ENCODE data around the gene TLK2.
A peak's percentile ranks its signal among the peaks of the same experiment; 100 is the strongest.
"Not testable (repeated sequence)": the region's sequence is repeated elsewhere in the genome, so short reads cannot be mapped to it uniquely, and the experiment has no call there.

Gene TLK2

DNA sequence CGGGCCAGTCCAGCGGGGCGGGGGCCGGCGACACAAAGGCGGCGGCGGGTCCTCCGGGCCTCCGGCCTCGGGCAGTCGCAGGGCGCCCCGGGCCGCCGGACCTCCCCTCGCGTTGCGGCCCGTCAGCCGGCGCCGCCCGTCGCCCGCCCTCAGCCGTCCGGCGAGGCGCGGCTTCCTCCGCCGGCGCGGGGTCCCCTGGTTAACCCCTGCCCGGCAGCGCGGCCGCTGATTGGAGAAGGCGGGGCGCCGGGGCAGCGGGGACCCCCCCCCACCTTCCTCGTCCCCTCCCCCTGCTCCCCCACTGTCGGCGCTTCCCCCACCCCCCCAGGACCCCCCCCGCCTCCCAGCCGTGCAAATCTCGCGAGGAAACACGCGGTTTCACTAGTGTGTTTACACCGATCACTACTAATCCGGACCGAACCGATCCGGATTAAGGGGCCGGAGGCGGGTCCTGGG, at the start of gene TLK2:
TLK2 (plus strand) TSS at position 402 of the 456 bp plus-strand sequence. CDS start 2,301 bp downstream, outside the sequence.
- FAIRE-seq (peak; percentile 57), DNase-seq (ENCODE audit: insufficient read length, low spot score) (peak; percentile 90)

DNA sequence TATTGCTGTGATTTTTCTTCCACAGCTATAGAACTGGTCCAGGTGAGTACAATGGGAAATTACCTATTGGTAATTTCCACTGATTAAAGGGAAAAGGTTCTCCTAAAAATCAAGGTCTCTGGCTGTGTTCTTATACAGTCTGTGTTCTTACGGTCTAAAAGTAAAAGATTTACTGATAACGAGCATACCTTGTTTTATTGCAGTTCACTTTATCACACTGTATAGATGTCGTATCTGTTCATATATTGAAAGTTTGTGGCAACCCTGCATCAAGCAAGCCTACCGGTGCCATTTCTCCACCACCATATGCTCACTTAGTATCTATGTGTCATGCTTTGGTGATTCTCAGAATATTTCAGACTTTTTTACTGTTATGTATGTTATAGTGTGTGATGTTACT, 43.4 kb upstream of the TLK2 start:
- DNase-seq (ENCODE audit: insufficient read length, low spot score); FAIRE-seq: not testable (repeated sequence)

DNA sequence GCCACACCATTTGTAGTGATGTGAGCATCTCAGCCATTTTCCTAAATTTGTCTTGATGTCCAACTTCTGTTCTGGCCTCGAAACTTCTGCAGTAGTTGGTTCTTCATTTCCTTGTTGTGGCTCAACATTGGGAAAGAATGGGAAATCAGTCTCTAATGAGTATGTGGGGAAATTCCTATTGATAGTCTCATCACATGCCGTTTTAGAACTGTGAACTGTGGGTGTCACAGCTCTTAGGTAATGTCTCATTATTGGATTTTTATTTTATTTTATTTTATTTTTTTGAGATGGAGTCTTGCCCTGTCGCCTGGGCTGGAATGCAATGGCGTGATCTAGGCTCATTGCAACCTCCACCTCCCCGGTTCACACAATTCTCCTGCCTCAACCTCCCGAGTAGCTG, 37.4 kb upstream of the TLK2 start:
- not testable (repeated sequence) for FAIRE-seq; DNase-seq (ENCODE audit: insufficient read length, low spot score)

DNA sequence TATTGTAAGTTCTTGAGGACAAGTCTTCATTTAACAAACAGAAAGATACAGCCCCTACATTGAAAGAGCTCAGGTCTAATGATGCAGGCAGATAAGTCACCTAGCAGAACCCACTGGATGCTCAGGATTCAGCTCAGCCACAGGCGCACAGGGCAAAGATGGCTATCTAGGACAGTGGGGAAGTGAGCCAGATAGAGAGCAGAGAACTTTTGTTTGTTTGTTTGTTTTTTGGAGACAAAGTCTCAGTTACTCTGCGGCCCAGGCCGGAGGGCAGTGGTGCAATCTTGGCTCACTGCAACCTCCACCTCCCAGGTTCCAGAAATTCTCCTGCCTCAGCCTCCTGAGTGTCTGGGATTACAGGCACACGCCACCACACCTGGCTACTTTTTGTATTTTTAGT, 34.6 kb upstream of the TLK2 start:
- no peak for FAIRE-seq
- DNase-seq (ENCODE audit: insufficient read length, low spot score), result no peak

DNA sequence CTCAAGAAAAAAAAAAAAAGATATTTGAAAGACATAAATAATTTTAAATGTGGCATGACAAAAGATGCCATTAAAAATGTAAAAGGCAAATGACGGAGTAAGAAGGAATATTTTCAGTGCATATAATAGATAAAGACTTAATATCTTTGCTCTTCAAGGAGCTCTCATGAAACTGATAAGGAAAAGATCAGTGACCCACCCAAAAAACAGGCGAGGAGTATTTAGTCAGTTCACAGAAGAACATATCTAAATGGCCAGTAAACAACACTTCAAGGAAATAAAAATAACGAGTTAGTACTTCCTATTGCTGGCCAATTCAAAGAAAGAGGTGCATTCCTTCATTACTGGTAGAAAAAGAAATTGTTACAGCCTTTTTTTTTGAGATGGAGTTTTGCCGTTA, 32.8 kb upstream of the TLK2 start:
- not testable (repeated sequence) for FAIRE-seq; DNase-seq (ENCODE audit: insufficient read length, low spot score)

DNA sequence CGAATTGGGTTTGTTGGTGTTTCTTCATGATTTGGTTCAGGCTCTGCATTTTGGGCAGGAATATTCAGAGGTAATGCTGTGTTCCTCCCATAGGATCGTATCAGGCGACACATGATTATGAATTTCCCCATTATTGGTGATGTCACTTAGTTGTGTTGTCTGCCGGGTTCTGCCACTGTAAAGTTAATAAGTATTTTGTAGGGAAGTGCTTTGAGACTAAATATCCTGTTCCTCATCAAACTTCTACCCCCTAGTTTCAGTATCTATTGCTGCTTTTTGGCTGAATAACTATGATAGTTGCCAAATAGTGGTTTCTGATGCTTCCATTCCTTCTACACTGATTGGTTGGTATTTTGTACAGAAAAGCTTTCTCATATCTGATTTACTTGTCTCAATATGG, 26.4 kb upstream of the TLK2 start:
- DNase-seq (ENCODE audit: insufficient read length, low spot score), result not testable (repeated sequence)
- peak; percentile 13 for FAIRE-seq

DNA sequence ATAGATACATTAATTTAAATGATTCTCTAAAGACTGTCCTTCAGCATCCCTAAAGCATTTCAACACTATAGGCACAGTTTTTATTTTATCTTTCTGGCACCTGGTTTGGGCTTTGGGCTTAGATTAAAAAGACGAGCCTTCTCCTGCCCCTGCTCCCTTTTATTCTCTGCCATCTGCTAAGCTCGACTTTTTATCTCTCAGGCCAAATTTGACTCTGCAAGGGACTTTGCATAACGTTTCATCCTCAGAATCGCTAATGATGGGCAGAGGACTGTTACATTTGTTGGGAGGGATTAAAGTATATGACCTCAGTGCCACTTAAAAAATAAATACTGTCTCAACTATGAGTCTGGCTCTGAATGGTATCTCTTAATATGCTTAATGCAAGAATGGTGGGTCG, 25.6 kb upstream of the TLK2 start:
- not testable (repeated sequence) for FAIRE-seq; DNase-seq (ENCODE audit: insufficient read length, low spot score)

DNA sequence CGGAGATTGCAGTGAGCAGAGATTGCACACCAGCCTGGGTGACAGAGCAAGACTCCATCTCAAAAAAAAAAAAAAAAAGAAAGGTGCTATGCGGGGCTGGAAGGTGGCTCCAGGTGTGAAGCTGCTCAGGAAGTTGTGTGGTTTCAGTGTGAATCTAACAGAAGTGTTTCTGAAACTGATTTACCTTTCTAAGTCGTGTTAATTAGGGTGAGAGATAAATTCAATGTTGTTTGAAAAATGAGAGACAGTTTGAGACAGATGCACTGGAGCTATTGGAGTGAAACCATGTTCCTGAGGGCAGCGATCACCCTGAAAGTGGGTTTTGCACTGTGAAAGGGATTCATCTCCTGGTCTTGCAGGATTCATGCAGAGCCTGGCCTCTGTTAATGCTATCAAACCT, 25.0 kb upstream of the TLK2 start:
- FAIRE-seq; DNase-seq (ENCODE audit: insufficient read length, low spot score): not testable (repeated sequence)

DNA sequence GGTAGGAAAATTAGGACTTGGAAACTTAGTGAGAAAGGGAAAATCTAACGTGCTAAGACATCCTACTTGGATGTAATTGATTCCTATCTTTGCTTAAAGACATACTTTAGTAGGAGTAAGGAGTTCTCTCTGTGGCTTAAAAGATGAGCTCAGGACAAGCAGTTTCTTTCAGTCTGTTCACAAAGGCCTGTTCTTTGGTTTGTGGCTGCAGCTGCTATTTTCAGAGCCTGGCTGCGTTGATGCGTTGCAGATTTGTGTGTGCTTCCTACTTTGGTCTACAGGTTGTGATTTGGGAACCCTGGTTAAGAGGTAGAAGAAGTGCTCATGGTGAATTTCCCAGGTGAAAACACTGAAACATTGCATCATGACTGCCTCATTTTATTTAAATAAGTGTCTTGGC, 24.5 kb upstream of the TLK2 start:
- DNase-seq (ENCODE audit: insufficient read length, low spot score); FAIRE-seq: not testable (repeated sequence)

DNA sequence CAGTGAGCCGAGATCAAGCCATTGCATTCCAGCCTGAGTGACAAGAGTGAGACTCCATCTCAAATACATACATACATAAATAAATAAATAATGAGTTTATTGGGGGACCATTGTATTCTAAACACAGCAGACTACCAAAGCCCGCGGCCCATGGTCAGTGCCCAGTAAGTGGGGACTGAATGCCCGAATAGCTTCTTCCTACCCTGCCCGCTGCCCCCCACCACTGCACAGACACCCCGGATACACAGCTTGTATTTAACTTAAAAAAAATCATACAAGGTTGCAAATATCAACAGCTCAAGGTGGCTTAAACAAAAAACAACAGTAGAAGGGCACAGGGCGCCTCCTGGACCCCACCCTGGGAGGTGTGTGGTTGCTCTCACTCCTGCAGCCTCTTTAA, 22.6 kb upstream of the TLK2 start:
- DNase-seq (ENCODE audit: insufficient read length, low spot score), result no peak
- FAIRE-seq, result no peak

DNA sequence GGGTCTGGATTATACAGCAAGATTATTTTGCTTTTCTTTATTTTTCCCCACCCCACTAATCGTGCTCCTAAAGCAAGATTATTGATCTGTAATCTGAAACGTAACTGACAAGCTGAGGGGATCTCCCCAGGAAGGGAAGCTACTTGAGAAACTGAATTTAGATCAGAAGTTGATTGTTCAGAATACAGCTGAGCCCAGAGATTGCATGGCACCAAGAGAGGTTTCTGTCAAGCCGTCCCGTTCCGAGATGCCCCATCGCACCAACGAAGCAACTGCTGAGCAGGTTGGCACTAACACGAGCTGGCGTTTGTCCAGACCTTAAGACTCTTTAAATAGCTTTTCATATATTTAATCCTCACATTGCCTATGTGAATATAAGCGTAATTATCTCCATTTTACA, 20.1 kb upstream of the TLK2 start:
- not testable (repeated sequence) for DNase-seq (ENCODE audit: insufficient read length, low spot score); FAIRE-seq

DNA sequence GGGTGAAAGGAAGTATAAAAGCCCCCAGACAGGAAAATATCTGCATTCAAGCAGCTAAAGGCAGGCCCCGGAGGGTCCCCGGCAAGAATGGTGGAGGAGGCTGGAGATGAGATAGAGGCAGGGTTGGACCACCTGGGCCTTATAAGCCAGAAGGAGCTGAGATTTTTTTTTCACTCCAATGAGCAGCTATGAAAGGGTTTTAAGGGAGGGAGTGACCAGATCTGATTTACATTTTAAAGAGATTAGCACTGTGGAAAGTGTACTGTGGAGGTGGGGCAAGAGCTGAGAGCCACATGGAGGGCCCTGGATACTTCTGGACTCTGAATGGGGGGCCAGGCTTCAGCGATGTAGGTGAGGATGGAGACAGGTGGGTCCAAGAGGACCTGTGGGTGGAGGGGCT, 14.2 kb upstream of the TLK2 start:
- DNase-seq (ENCODE audit: insufficient read length, low spot score); FAIRE-seq: not testable (repeated sequence)

DNA sequence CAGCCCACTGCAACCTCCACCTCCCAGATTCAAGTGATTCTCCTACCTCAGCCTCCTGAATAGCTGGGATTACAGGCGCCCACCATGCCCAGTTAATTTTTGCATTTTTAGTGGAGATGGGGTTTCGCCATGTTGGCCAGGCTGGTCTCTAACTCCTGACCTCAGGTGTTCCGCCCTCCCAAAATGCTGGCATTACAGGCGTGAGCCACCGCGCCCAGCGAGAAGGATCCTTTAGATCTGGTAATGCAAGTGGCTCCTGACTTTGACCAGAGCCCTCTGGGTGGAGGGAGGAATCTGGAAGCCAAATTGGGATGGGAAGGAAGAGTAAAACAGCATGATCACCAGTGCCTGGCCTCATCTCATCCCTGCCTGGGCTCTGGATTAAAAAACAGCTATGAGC, 13.4 kb upstream of the TLK2 start:
- FAIRE-seq, result not testable (repeated sequence)

DNA sequence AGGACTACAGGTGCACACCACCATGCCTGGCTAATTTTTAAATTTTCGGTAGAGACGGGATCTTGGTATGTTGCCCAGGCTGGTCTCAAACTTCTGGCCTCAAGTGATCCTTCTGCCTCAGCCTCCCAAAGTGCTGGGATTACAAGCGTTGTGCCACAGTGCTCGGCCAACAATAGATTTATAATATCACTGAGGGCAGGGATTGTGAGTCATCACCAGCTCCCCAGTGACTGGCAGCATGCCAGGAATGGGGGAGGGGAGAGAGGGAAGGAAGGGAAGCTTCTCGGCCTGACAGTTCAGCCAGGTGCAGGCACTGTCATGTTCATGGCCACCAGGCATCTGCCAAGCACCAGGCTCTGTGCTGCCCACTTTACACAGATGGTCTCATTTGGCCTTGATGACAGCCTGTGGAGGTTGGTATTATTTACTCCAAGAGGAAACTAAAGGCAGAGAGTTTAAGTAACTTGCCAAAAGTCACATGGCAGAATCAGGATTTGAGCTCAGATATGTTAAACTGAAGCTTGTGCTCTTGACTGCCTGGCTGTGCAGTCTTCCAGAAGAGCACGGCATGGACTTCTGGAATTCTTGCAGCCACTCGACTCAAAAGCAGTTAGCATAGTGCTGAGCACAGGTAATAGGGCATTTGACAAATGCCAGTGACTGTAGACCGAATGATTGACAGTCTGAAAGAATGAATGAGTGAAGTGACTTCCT, 7.8 kb upstream of the TLK2 start:
- FAIRE-seq (peak; percentile 64), DNase-seq (ENCODE audit: insufficient read length, low spot score) (peak; percentile 61)

More for the DNA sequence above, 13.4 kb upstream of the TLK2 start:
- DNase-seq (ENCODE audit: insufficient read length, low spot score), result not testable (repeated sequence)

DNA sequence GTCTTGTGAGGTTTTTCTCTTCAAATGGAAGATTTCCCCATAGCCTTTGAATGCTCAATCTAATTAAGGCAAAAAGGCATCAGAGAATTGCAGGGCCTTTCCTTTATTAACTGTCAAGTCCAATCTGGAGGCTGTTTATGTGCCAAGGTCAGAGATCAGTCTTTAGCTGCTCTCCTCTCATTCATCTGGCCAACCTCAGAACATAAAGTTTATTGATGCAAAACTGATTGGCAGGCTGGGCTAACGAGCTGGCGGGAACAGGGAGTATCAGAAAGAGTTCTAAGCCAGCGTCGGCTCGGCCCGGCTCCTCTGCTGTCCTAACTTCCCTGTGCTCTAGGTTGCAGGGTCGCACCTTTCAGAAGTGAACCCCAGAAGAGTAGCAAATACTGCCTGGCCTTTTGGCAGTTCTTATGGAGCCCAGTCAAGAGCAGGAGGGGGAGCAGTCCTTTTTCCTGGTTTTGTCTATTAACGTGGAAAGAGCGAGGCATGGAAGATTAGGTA, 7.2 kb upstream of the TLK2 start:
- not testable (repeated sequence) for DNase-seq (ENCODE audit: insufficient read length, low spot score); FAIRE-seq

DNA sequence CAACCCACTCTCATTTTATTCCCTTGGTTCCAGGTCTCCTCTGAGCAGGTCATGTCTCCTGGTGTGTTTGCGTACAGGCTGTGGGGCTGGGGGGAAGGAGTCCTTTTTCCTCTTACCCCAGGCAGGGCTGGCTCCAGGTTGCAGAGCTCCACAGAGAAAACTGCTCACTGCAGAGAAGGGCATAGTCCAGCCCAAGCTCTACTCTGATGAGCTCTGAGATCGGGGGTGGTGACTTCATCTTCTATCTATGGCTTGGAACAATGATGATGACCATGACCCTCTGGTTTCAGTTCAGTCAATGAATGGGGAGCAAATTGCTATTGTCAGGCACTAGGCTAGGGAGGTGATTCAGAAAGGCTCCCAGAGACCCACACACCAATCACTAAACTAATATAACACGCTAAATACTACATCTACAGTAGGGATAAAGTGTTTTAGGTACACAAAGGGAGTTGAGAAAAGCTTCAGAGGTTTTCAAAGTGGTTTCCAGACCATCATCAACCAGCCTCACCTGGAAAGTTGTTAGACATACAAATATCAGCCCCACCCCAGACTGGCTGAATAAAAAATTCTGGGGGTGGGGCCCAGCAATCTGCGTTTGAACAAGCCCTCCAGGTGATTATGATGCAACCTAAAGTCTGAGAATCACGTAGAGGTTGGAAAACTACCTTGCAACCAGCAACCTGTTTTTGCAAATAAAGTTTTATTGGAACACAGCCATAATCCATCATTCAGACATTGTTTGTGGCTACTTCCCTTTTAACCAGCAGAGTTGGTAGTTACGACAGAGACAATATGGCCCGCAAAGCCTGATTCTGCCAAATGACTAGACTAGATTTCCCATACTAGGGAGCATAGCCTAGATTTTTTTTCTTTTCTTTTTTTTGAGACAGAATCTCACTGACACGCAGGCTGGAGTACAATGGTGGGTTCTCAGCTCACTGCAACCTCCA, 5.3 kb upstream of the TLK2 start:
- not testable (repeated sequence) for FAIRE-seq; DNase-seq (ENCODE audit: insufficient read length, low spot score)

DNA sequence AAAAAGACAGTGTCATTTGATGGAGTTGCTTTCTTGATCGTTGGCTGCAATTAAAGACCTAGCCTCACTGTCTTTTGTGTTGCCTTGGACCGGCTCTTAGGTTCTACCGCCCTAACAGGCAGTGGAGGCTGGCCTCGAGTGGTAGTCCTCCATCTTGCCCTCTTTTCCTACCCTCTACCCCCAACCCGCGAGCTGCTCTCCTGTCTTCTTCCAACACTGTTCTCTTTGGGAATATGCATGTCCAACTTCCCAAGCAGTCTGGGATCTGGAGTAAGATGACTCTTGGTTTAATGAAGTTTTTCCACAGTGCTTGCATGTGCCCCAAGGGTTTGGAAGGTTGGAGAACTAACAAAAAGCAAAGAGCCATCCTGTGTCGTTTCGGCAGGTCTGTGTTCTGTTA, 1.5 kb upstream of the TLK2 start:
- FAIRE-seq; DNase-seq (ENCODE audit: insufficient read length, low spot score): not testable (repeated sequence)

DNA sequence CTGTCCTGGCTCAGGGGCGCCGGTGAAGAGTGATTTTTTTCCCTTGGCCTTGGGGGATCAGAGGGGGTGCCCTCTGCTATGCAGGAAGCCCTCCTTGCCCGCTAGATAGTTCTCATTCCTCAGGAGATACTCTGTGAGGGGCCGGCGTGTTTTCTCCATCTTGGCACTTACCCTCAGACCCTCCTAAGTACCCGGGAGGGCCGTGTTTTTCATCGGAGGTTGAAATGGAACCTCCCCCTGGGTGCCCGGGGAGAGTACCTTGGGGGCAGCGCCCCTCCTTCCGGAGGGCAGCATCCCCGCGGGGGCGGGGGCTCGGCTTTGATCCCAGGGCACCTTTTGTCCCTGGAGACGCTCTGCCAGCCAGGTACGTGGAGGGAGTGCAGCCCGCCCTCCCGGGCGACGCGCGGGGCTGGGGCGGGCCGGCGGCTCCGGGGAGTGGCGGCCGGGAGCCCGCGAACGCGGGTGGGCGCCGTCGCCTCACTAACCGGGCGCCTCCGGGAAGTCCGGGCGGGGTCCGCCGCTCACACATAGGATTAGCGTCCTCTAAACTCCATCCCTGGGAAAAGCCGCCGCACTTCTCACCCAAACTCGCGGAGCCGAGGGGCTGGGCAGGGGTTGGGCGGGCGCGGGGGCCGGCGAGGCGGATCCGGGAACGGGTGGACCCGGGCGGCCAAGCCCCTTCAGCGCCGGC, 762 bp upstream of the TLK2 start:
- peak; percentile 22 for DNase-seq (ENCODE audit: insufficient read length, low spot score)
- not testable (repeated sequence) for FAIRE-seq

DNA sequence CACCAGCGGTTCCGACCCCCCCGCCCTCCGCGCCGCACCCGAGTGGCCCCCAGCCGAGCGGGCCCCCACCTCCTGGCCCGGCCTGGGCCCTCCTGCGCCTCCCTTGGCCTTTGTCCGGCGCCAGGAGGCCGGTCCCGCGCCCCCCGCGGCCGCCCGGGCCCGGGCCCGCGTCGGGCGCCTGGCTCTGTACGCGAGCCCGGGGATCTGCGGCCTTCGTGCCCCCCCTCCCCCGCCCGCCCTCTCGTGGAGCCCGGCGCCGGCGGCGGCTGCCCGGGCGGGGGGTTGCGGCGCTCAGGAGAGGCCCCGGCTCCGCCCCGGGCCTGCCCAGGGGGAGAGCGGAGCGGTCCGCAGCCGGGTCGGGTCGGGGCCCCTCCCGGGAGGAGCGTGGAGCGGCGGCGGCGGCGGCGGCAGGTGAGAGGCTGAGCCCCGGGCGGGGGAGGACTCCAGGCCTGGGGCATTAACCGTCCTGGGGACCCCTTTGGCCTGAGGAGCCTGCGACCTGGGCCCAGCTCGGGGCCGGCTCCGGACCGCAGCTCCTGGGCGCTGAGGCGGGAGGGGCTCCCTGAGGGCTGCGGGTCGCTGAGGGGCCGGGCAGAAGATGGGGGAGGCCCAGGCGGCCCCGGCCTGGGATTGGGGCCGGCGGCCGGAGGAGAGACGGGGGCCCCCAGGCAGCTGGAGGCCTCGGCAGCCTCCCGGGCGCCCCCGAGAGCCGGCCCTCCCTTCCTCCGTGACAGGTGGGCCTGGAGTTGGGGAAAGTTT, 434 bp downstream of the TLK2 start:
- not testable (repeated sequence) for FAIRE-seq; DNase-seq (ENCODE audit: insufficient read length, low spot score)

Data from HTR-8/SVneo (cell line).